Measurements from ENCODE around the gene CREBRF. TPM values are rescaled to one million over a fixed set of nuclear protein-coding genes. Genes with fewer than 3 reads are reported as not detected.
"Not testable (repeated sequence)": the region's sequence is repeated elsewhere in the genome, so short reads cannot be mapped to it uniquely, and the experiment has no call there.

Gene CREBRF
- total RNA-seq, 1 experiment from 2014 or later = 6.5 TPM

- DNase-seq (ENCODE audit: low read depth) = no peak
Measured at GRCh38 chr5:173078878-173079277, 22.7 kb downstream of the CREBRF start.

GRCh38 chr5:173089581-173089980, 33.4 kb downstream of the CREBRF start:
- DNase-seq (ENCODE audit: low read depth) = no peak

- DNase-seq (ENCODE audit: low read depth) = no peak
Measured at GRCh38 chr5:173090639-173091038, 34.5 kb downstream of the CREBRF start.

GRCh38 chr5:173091981-173092380, 35.8 kb downstream of the CREBRF start:
- no peak for DNase-seq (ENCODE audit: low read depth)

- no peak for DNase-seq (ENCODE audit: low read depth)
Measured at GRCh38 chr5:173093606-173094005, 37.5 kb downstream of the CREBRF start.

GRCh38 chr5:173094012-173094661, 38.0 kb downstream of the CREBRF start:
- DNase-seq (ENCODE audit: low read depth) = peak; percentile 76

GRCh38 chr5:173098787-173099186, 42.6 kb downstream of the CREBRF start:
- no peak for DNase-seq (ENCODE audit: low read depth)

- no peak for DNase-seq (ENCODE audit: low read depth)
Measured at GRCh38 chr5:173099461-173099860, 43.3 kb downstream of the CREBRF start.

GRCh38 chr5:173101245-173101644, 45.1 kb downstream of the CREBRF start:
- no peak for DNase-seq (ENCODE audit: low read depth)

GRCh38 chr5:173103411-173103810, 47.3 kb downstream of the CREBRF start:
- no peak for DNase-seq (ENCODE audit: low read depth)

GRCh38 chr5:173108914-173109313, 52.8 kb downstream of the CREBRF start:
- no peak for DNase-seq (ENCODE audit: low read depth)

- no peak for DNase-seq (ENCODE audit: low read depth)
Measured at GRCh38 chr5:173114536-173114935, 58.4 kb downstream of the CREBRF start.

GRCh38 chr5:173119719-173120118, 63.6 kb downstream of the CREBRF start:
- DNase-seq (ENCODE audit: low read depth) = no peak

- no peak for DNase-seq (ENCODE audit: low read depth)
Measured at GRCh38 chr5:173123416-173123815, 67.3 kb downstream of the CREBRF start.

GRCh38 chr5:173132166-173132565, 76.0 kb downstream of the CREBRF start:
- not testable (repeated sequence) for DNase-seq (ENCODE audit: low read depth)

- DNase-seq (ENCODE audit: low read depth) = no peak
Measured at GRCh38 chr5:173138707-173139106, 82.6 kb downstream of the CREBRF start.

GRCh38 chr5:173139631-173140030, 83.5 kb downstream of the CREBRF start:
- no peak for DNase-seq (ENCODE audit: low read depth)

- no peak for DNase-seq (ENCODE audit: low read depth)
Measured at GRCh38 chr5:173140769-173141168, 84.6 kb downstream of the CREBRF start.

- no peak for DNase-seq (ENCODE audit: low read depth)
Measured at GRCh38 chr5:173143567-173143966, 87.4 kb downstream of the CREBRF start.

- peak; percentile 89 for DNase-seq (ENCODE audit: low read depth)
Measured at GRCh38 chr5:173144200-173145176, 88.3 kb downstream of the CREBRF start, which contains the start of gene BNIP1. Gene BNIP1, plus strand, starts transcription at chr5:173144531. Its CDS starts 15 bp downstream, at chr5:173144546.

GRCh38 chr5:173148354-173148753, 92.2 kb downstream of the CREBRF start:
- DNase-seq (ENCODE audit: low read depth) = no peak

GRCh38 chr5:173152547-173152946, 96.4 kb downstream of the CREBRF start:
- DNase-seq (ENCODE audit: low read depth) = no peak

- DNase-seq (ENCODE audit: low read depth) = no peak
Measured at GRCh38 chr5:173153842-173154241, 97.7 kb downstream of the CREBRF start.
